ENCODE measurements around the gene CD151.

- TF ChIP-seq CTCF (IDR thresholded peaks at IDR 0.05) (no peak), CHD2 (IDR thresholded peaks at IDR 0.05; ENCODE audit: low read length, partially characterized antibody) (no peak), MAX (IDR thresholded peaks at IDR 0.05; ENCODE audit: low read depth) (no peak), MEF2A (IDR thresholded peaks at IDR 0.05; ENCODE audit: borderline replicate concordance, low read depth) (no peak)
Observed at GRCh38 chr11:820655-821511, 11.9 kb upstream of the CD151 start.

Data from SK-N-SH (cell line).